Spleen (tissue), 11 donors: Measurements from ENCODE around the gene TMED4. TPM values are rescaled to one million over a fixed set of nuclear protein-coding genes. Genes with fewer than 3 reads are reported as not detected.
"Not testable (repeated sequence)": the region's sequence is repeated elsewhere in the genome, so short reads cannot be mapped to it uniquely, and the experiment has no call there.

Source experiments
- DNase-seq: peaks from one replicate; pipeline ENCODE4 v3.0.0-alpha.2; 2020
- H3K27ac ChIP-seq, 8 donors: fragments of 200-600 bp; sonication (generic) in 7 of 8; 1 replicate in 4 of 8; 2 replicates in 4 of 8; pipeline versions ENCODE4 v1.5.0 to v1.8.0; 2016 to 2021; ENCODE audit warnings: inconsistent platforms in 4 of 8, mild to moderate bottlenecking in 4 of 8, moderate library complexity in 1 of 8
- H3K27me3 ChIP-seq, 7 donors: fragments of 200-600 bp; sonication (generic) in 6 of 7; replicated peaks in 1 of 7; 1 replicate in 4 of 7; 2 replicates in 3 of 7; pipeline versions ENCODE4 v1.5.0 to v1.8.0; 2016 to 2021; ENCODE audit warnings: inconsistent platforms in 3 of 7, mild to moderate bottlenecking in 1 of 7
- H3K36me3 ChIP-seq, 6 donors: fragments of 200-600 bp; sonication (generic) in 5 of 6; 1 replicate in 4 of 6; 2 replicates in 2 of 6; pipeline versions ENCODE4 v1.5.0 to v1.8.0; 2016 to 2021; ENCODE audit warnings: inconsistent platforms in 2 of 6
- H3K4me1 ChIP-seq, 6 donors: fragments of 200-600 bp; sonication (generic) in 5 of 6; 1 replicate in 3 of 6; 2 replicates in 3 of 6; pipeline versions ENCODE4 v1.5.0 to v1.8.0; 2016 to 2021; ENCODE audit warnings: inconsistent platforms in 3 of 6
- H3K4me3 ChIP-seq, 8 donors: fragments of 200-600 bp; sonication (generic) in 7 of 8; 1 replicate in 4 of 8; 2 replicates in 4 of 8; pipeline versions ENCODE4 v1.5.0 to v1.8.0; 2016 to 2021; ENCODE audit warnings: inconsistent platforms in 4 of 8, mild to moderate bottlenecking in 4 of 8, moderate library complexity in 2 of 8
- H3K9me3 ChIP-seq, 8 donors: fragments of 200-600 bp; sonication (generic) in 7 of 8; 1 replicate in 4 of 8; 2 replicates in 4 of 8; pipeline versions ENCODE4 v1.5.0 to v1.8.0; 2016 to 2021; ENCODE audit warnings: inconsistent platforms in 4 of 8
- POLR2A ChIP-seq, 3 donors: fragments of 450-650 bp; IDR thresholded peaks; one replicate each; pipeline ENCODE4 v1.5.1; 2017; ENCODE audit warnings: antibody characterized with exemption in 3 of 3, mild to moderate bottlenecking in 1 of 3
- POLR2AphosphoS5 ChIP-seq, 3 donors: sonication (generic); formaldehyde crosslinking; IDR thresholded peaks; one replicate each; pipeline ENCODE4 v1.5.1; 2017; ENCODE audit warnings: antibody characterized with exemption in 3 of 3
- WGBS, 5 donors: extraction: QIAGEN DNeasy Blood & Tissue Kit in 3 of 5; methylation state at CpG; one replicate each; pipeline versions ENCODE4 v1.1.5 to v1.1.7; 2013 to 2018; 5-methylcytosine and 5-hydroxymethylcytosine counted together
- intact Hi-C: fragments of 100-400 bp; cut with DNase I; formaldehyde crosslinking; loops from one replicate; pipeline ENCODE4 v1.15.0; 2023; ENCODE audit warnings: low total_unique reads
- polyA plus RNA-seq, 3 donors: library from polyadenylated mRNA; stranded (reverse); fragments of 200-250 nt; gene quantifications; one replicate each; pipeline ENCODE4 v1.2.1, GENCODE V29; 2013
- total RNA-seq, 7 donors: library from RNA; depleted of rRNA in 3 of 7; stranded (reverse); fragments of >200 nt in 3 of 7; fragmentation: NEBNext Ultra II Directional in 4 of 7; extraction: Animal tissue kit (Norgen Biotek cat#: 25700) in 4 of 7; gene quantifications; one replicate each; pipeline versions ENCODE4 v1.1.0 to v1.2.1, GENCODE V29; 2016 to 2021
- TF ChIP-seq, protein P1 (sequence below), 11 experiments: fragments of 200-600 bp in 7 of 11; fragments of 450-650 bp in 4 of 11; sonication (generic) in 4 of 11; IDR thresholded peaks in 8 of 11; conservative IDR thresholded peaks in 3 of 11; 1 replicate in 7 of 11; 2 replicates in 4 of 11; pipeline versions ENCODE4 v1.4.0 to v1.8.0; 2016 to 2021; ENCODE audit warnings: antibody characterized with exemption in 11 of 11, inconsistent platforms in 4 of 11, mild to moderate bottlenecking in 1 of 11
- donor health status: healthy with polysubstance abuse.
- donor health status: DM: no; HTN: no; CAD: no; lungs with moderate emphysema.
- donor health status: DM: no; HTN: no; CAD: no.
- donor health status: Bipolar disorder and iron deficiency.
- donor health status: healthy.
- donor health status: DM: no; HTN: no; CAD: no.
- donor health status: DM: yes; HTN: yes; CAD: no.

Gene TMED4
- total and polyA plus RNA-seq, 10 donors: 26.1 to 105 (median 59.6) TPM

- 74 to 86% (median 81%) methylated on average over 6 of the region's 6 CpGs for WGBS, 5 donors
- no peaks in the 10 kb centered on the region for H3K27me3 ChIP-seq
- intact Hi-C loops: loop anchor here (10.0 kb wide), 1 partner anchor 142 kb away; the partner anchor contains the start of gene ZMIZ2
- DNase-seq: no peak
- no peak for TF ChIP-seq POLR2A (IDR thresholded peaks at IDR 0.05)
- TF ChIP-seq, protein P1, sequence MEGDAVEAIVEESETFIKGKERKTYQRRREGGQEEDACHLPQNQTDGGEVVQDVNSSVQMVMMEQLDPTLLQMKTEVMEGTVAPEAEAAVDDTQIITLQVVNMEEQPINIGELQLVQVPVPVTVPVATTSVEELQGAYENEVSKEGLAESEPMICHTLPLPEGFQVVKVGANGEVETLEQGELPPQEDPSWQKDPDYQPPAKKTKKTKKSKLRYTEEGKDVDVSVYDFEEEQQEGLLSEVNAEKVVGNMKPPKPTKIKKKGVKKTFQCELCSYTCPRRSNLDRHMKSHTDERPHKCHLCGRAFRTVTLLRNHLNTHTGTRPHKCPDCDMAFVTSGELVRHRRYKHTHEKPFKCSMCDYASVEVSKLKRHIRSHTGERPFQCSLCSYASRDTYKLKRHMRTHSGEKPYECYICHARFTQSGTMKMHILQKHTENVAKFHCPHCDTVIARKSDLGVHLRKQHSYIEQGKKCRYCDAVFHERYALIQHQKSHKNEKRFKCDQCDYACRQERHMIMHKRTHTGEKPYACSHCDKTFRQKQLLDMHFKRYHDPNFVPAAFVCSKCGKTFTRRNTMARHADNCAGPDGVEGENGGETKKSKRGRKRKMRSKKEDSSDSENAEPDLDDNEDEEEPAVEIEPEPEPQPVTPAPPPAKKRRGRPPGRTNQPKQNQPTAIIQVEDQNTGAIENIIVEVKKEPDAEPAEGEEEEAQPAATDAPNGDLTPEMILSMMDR (IDR thresholded peaks at IDR 0.05 in 8 of 11, conservative IDR thresholded peaks at IDR 0.05 in 3 of 11): no peak
- no peak overlapping the region for H3K27ac ChIP-seq
- peaks cover 15 to 30% (median 25%) of the 10 kb centered on the region in 6 donors for H3K4me1 ChIP-seq
- no peaks in the 10 kb centered on the region for H3K9me3 ChIP-seq
- H3K4me3 ChIP-seq: no peak overlapping the region
- H3K36me3 ChIP-seq: peaks cover 0 to 5% (median 0%) of the 10 kb centered on the region in 6 donors
Measured at GRCh38 chr7:44603193-44603592, 21.2 kb upstream of the TMED4 start.

DNA sequence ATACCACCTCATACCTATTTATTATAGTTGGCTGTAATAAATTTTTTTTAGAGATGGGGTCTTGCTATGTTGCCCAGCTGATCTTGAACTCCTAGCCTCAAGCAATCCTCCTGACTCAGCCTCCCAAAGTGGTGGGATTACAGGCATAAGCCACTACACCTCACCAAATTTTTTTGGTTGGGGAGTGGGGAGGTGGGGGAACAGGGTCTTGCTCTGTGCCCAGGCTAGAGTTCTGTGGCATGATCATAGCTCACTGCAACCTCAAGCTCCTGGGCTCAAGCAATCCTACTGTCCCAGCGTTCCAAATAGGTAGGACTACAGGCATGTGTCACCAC is 20.5 kb upstream of the TMED4 start:
- no peak for TF ChIP-seq POLR2AphosphoS5 (IDR thresholded peaks at IDR 0.05)
- TF ChIP-seq POLR2A (IDR thresholded peaks at IDR 0.05): no peak
- TF ChIP-seq, protein P1 (IDR thresholded peaks at IDR 0.05 in 8 of 11, conservative IDR thresholded peaks at IDR 0.05 in 3 of 11): no peak
- Histone ChIP-seq H3K27me3 (no peaks in the 10 kb centered on the region), H3K36me3 (no peaks in the 10 kb centered on the region), H3K27ac (no peak overlapping the region), H3K4me1 (peaks cover 9 to 24% (median 19%) of the 10 kb centered on the region in 6 donors), H3K4me3 (no peak overlapping the region), H3K9me3 (no peaks in the 10 kb centered on the region)
- intact Hi-C loops: loop anchor here (10.0 kb wide), 1 partner anchor 142 kb away; the partner anchor contains the start of gene ZMIZ2
- WGBS, 5 donors: 68 to 90% (median 85%) methylated on average over 1 of the region's 1 CpG
- DNase-seq: no peak

DNA sequence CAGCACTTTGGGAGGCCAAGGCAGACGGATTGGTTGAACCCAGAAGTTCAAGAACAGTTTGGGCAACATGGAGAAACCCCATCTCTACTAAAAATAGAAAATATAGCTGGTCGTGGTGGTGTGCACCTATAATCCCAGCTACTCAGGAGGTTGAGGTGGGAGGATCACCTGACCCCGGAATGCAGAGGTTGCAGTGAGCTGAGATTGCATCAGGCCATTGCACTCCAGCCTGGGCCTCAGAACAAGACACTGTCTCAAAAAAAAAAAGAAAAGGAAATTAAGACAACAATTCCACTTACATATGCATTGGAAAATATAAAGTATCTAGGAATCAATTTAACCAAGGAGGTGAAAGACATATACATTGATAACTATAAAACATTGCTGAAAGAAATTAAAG is 17.2 kb upstream of the TMED4 start:
- DNase-seq: no peak
- 70 to 86% (median 74%) methylated on average over 3 of the region's 3 CpGs for WGBS, 5 donors
- TF ChIP-seq POLR2A (IDR thresholded peaks at IDR 0.05): no peak
- TF ChIP-seq POLR2AphosphoS5 (IDR thresholded peaks at IDR 0.05): no peak
- TF ChIP-seq, protein P1 (IDR thresholded peaks at IDR 0.05 in 8 of 11, conservative IDR thresholded peaks at IDR 0.05 in 3 of 11): no peak
- H3K4me1 ChIP-seq: peaks cover 0 to 5% (median 0%) of the 10 kb centered on the region in 6 donors
- intact Hi-C loops: no loop called here
- no peaks in the 10 kb centered on the region for H3K9me3 ChIP-seq
- H3K36me3 ChIP-seq: no peaks in the 10 kb centered on the region
- H3K27me3 ChIP-seq: no peaks in the 10 kb centered on the region
- no peak overlapping the region for H3K27ac ChIP-seq
- H3K4me3 ChIP-seq: no peak overlapping the region

- intact Hi-C loops, H3K27me3 ChIP-seq, H3K4me3 ChIP-seq, H3K9me3 ChIP-seq, H3K36me3 ChIP-seq, H3K4me1 ChIP-seq, DNase-seq, H3K27ac ChIP-seq: not testable (repeated sequence)
- WGBS, 5 donors: 83 to 96% (median 89%) methylated on average over 8 of the region's 8 CpGs
Measured at GRCh38 chr7:44597181-44597580, 15.2 kb upstream of the TMED4 start.
